H1 (cell line): ENCODE results near the gene C14orf119. TPM values are rescaled to one million over a fixed set of nuclear protein-coding genes. Genes with fewer than 3 reads are reported as not detected.
A peak's percentile ranks its signal among the peaks of the same experiment; 100 is the strongest.

ENCODE experiments used
- CBX8 ChIP-seq: fragments of 300-800, 300-1000 bp; sonication (generic); IDR thresholded peaks from 2 replicates; pipeline ENCODE4 v1.7.1; 2016; ENCODE audit warnings: low read depth, low read length, borderline replicate concordance
- EP300 ChIP-seq, 2 experiments: IDR thresholded peaks; 1 replicate in 1 of 2; 2 replicates in 1 of 2; pipeline ENCODE4 v1.6.1; 2011 to 2012; ENCODE audit warnings: low read depth in 2 of 2, low read length in 2 of 2, mild to moderate bottlenecking in 2 of 2, borderline replicate concordance in 1 of 2, inconsistent platforms in 1 of 2, moderate library complexity in 1 of 2
- RAD21 ChIP-seq, 2 experiments: IDR thresholded peaks in 1 of 2; conservative IDR thresholded peaks in 1 of 2; 2 replicates each; pipeline ENCODE4 v1.6.1; 2011; ENCODE audit warnings: low read depth in 2 of 2, low read length in 2 of 2, improper control_type of control experiment in 1 of 2, inconsistent platforms in 1 of 2, mild to moderate bottlenecking in 1 of 2, moderate library complexity in 1 of 2
- RXRA ChIP-seq: IDR thresholded peaks from 2 replicates; pipeline ENCODE4 v1.6.1; 2011; ENCODE audit warnings: low read depth, mild to moderate bottlenecking, low read length, moderate library complexity; ENCODE audit not compliant: insufficient read depth
- SIN3A ChIP-seq, 2 experiments: IDR thresholded peaks in 1 of 2; conservative IDR thresholded peaks in 1 of 2; 2 replicates each; pipeline ENCODE4 v1.6.1; 2011 to 2012; ENCODE audit warnings: low read length in 2 of 2, improper control_type of control experiment in 1 of 2, low read depth in 1 of 2, mild to moderate bottlenecking in 1 of 2
- polyA plus RNA-seq, 7 experiments: library from polyadenylated mRNA; depleted of rRNA in 3 of 7; stranded (reverse) in 5 of 7; unstranded in 2 of 7; fragments of >200 nt in 5 of 7; fragments of 200-250 nt in 2 of 7; gene quantifications; 1 replicate in 5 of 7; 2 replicates in 1 of 7; 4 replicates in 1 of 7; pipeline versions ENCODE4 v1.2.1 to v1.2.3, GENCODE V29; 2011 to 2013; ENCODE audit warnings: missing spikeins in 2 of 7, mixed read lengths in 2 of 7
- total RNA-seq: library from RNA; stranded (reverse); fragmentation: NEBNext Ultra II Directional; extraction: Animal tissue kit (Norgen Biotek cat#: 25700); gene quantifications from 2 replicates; pipeline ENCODE4 v1.2.1, GENCODE V29; 2021
- TF ChIP-seq, protein P1 (sequence below): IDR thresholded peaks from 2 replicates; pipeline ENCODE4 v1.6.1; 2012; ENCODE audit warnings: inconsistent platforms
- TF ChIP-seq, protein P2 (sequence below): IDR thresholded peaks from 2 replicates; pipeline ENCODE4 v1.6.1; 2012; ENCODE audit warnings: low read length, inconsistent platforms

C14orf119 gene
- total and polyA plus RNA-seq, 2 of the 8 experiments (the other 6 are each of a cell fraction or from before 2014, with no cell fraction given), result 78.1 to 94.0 TPM

DNA sequence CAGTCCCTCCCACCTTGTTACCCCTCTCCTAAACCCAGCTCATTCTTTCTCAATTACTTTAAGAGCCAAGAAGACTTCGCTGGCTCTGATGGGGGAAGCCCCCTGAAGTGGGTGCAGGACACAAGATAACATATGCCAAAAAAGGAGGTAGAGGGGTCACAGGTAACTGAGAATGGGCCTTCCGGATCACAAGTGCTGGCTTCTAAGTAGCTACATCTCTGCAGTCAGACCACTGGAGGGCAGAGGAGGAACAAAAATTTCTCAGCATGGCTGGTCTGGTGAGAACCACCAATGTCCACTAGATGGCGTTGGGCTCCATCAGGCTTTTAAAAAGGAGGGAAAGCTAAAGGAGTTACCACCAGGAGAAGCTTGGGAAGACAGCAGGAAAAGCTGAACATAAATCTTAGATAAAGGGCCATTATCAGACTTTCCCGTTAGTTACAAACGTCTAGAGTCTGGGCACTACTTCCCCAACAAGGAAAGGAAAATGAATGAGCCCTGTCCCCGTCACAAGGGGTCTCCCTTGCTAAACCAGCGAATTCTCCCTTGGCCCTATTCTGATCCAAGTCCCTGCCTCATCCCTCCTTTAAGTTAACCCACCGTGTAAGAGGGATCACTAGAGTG, 26.4 kb upstream of the C14orf119 start (continued):
- TF ChIP-seq, protein P1, sequence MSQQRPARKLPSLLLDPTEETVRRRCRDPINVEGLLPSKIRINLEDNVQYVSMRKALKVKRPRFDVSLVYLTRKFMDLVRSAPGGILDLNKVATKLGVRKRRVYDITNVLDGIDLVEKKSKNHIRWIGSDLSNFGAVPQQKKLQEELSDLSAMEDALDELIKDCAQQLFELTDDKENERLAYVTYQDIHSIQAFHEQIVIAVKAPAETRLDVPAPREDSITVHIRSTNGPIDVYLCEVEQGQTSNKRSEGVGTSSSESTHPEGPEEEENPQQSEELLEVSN, result peak; percentile 74; the same call in 1 of the 2 replicates
- TF ChIP-seq EP300 (IDR thresholded peaks at IDR 0.05; ENCODE audit: borderline replicate concordance in 1 of 2, low read depth in 2 of 2, low read length in 2 of 2) (no peak), RXRA (no peak), RAD21 (IDR thresholded peaks at IDR 0.05 in 1 of 2, conservative IDR thresholded peaks at IDR 0.05 in 1 of 2; ENCODE audit: low read depth in 2 of 2, low read length in 2 of 2) (peak; percentile 59 to 71), SIN3A (conservative IDR thresholded peaks at IDR 0.05 in 1 of 2, IDR thresholded peaks at IDR 0.05 in 1 of 2; ENCODE audit: low read depth in 1 of 2, low read length in 2 of 2) (peak in 1 of 2 experiments; percentile 79; a peak in 2 of 4 replicates), CBX8 (no peak)
- TF ChIP-seq, protein P2, sequence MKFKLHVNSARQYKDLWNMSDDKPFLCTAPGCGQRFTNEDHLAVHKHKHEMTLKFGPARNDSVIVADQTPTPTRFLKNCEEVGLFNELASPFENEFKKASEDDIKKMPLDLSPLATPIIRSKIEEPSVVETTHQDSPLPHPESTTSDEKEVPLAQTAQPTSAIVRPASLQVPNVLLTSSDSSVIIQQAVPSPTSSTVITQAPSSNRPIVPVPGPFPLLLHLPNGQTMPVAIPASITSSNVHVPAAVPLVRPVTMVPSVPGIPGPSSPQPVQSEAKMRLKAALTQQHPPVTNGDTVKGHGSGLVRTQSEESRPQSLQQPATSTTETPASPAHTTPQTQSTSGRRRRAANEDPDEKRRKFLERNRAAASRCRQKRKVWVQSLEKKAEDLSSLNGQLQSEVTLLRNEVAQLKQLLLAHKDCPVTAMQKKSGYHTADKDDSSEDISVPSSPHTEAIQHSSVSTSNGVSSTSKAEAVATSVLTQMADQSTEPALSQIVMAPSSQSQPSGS, result no peak
- TF ChIP-seq, all 59 proteins: peak for 5
